Esophagus mucosa (tissue), 1 donor: Measurements from ENCODE around the gene KCNK4. TPM values are rescaled to one million over a fixed set of nuclear protein-coding genes. Genes with fewer than 3 reads are reported as not detected.
A peak's percentile ranks its signal among the peaks of the same experiment; 100 is the strongest.

Experiments
- ATAC-seq: fragments of 200-7000 bp; cut with Tn5 transposase; one replicate; pipeline ENCODE4 v1.9.1; 2020
- total RNA-seq: library from RNA; stranded (reverse); gene quantifications from one replicate; pipeline ENCODE4 v1.2.4, GENCODE V29; 2023
- donor health status: DM: yes; HTN: yes; CAD: no.

KCNK4 gene
- total RNA-seq, 1 donor from 2014 or later, result not detected

DNA sequence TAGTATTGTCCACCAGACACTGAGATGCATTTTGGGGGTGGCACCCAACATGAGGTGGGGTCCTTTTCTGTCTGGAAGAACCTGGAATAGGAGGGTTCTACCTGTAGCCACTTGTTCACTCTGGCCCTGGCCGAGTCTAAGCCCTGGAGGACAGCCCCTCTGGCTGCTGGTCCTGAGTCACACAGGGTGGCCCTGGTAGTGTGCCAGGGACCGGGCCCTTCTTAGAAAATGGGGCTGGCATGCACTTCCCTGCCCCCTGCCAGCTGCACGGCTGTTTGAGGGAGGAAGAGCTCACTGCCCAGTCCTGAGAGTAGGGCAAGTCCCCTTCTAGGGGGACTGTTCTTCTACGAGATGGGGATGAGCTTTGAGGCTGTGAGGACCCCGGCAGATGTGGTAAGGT is 37.6 kb upstream of the KCNK4 start:
- no peak for ATAC-seq

DNA sequence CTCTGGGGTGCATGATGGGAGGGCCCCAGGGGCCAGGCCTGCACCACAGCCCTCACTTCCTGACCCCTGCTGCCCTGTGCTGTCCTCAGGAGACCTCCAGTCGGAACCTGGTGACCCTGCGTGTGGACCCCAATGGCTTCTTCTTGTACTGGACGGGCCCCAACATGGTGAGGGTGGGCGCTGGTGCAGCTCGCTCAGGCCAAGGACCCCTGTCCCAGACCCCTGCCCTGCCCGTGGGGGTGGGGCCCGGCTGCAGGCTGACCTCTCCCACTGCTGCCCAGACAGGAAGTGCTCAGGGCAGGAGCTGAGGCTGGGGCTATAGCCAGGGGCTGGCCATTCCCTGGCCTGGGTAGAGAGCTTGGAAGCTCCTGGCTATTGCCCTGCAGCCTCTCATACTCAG is 36.8 kb upstream of the KCNK4 start:
- no peak for ATAC-seq

DNA sequence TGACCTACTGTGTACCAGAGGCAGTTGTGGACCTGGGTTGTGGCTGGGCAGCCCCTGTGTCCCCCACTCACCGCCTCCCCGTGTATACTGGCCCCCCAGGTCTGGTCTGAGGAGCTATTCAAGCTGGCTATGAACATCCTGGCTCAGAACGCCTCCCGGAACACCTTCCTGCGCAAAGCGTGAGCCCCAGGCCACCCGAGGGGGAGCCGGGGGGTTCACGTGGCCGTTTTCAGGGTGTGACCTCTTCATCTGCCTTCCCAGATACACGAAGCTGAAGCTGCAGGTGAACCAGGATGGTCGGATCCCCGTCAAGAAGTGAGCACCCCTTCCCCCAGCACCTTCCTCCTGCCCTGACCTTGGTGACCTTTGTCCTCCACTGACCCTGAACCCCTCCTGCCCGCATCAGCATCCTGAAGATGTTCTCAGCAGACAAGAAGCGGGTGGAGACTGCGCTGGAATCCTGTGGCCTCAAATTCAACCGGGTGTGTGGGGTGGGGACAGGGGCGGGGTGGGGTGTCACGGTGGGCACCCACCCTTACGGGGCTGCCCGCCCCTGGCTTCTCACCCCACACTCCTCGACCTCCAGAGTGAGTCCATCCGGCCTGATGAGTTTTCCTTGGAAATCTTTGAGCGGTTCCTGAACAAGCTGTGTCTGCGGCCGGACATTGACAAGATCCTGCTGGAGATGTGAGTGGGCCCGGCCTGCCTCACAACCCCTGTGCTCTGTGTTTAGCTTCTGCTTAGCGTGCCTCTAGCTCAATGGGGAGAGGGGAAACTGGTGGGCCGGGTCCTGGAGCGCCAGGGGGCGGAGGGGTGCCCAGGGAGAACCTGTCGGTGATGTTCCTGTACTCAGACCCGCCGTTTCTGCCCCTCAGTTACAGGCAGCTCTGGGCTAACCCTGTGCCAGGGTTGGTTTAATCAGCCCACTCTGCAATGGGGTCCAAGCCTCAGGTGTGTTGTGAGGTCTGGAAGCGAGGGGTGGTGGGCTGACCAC is 35.7 kb upstream of the KCNK4 start:
- no peak for ATAC-seq

DNA sequence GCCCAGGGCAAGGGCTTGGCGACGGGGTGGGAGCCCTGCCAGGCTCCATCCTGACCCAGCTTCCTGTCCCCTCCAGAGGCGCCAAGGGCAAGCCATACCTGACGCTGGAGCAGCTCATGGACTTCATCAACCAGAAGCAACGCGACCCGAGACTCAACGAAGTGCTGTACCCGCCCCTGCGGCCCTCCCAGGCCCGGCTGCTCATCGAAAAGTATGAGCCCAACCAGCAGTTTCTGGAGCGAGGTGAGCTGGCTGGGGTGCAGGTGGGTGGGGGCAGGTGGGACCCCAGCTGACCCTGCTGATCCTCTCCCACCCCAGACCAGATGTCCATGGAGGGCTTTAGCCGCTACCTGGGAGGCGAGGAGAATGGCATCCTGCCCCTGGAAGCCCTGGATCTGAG is 34.8 kb upstream of the KCNK4 start:
- no peak for ATAC-seq

DNA sequence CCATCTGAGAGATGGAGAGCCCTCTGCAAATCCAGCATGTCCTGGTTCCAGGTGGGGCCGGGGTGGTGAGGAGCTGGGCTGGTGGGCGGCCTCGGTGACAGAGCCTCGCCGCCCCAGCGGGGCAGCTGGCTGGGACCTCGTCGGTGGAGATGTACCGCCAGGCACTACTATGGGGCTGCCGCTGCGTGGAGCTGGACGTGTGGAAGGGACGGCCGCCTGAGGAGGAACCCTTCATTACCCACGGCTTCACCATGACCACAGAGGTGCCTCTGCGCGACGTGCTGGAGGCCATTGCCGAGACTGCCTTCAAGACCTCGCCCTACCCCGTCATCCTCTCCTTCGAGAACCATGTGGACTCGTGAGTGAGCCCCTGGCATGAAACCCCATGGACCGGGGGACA is 32.7 kb upstream of the KCNK4 start:
- ATAC-seq, result no peak

DNA sequence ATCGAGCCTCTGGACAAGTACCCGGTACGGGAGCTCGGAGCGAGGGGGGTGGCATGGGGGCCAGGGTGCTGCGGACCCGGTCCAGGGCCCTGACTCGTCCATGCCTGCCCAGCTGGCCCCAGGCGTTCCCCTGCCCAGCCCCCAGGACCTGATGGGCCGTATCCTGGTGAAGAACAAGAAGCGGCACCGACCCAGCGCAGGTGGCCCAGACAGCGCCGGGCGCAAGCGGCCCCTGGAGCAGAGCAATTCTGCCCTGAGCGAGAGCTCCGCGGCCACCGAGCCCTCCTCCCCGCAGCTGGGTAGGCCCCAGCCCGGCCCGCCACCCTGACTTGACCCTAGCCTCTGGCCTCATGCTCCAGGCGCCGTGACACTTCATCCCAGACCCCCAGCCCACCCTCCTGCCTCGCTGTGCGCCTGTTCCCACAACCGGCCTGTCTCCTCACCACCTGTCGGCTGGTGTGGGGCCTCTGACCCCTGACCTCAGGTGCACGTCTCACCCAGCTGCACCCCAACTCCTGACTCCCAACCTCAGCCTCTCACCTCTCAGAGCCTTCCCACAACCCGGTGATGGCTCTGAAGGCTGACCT is 32.1 kb upstream of the KCNK4 start:
- no peak for ATAC-seq

DNA sequence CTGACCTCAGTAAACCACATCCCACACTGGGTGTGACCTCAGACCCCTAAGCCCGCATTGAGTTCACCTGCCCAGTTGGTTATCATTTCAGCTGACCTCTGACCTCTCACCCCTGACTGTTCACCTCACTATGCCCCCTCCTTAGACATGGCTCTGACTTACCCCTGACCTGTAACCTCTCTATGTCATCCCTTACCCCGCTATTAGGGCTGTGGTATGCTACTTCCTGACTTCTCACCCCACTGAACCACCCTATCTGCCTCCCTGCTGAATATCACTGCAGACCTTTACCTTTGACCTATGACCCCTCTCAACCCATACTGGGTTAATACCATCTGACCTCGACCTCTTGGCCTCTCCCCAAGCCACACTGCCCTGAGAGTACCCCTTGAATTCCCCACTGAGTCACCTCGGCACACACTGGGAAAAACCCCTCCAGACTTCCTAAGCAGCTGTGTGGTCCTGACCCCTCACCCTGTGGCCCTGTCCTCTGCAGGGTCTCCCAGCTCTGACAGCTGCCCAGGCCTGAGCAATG is 31.5 kb upstream of the KCNK4 start:
- no peak for ATAC-seq

DNA sequence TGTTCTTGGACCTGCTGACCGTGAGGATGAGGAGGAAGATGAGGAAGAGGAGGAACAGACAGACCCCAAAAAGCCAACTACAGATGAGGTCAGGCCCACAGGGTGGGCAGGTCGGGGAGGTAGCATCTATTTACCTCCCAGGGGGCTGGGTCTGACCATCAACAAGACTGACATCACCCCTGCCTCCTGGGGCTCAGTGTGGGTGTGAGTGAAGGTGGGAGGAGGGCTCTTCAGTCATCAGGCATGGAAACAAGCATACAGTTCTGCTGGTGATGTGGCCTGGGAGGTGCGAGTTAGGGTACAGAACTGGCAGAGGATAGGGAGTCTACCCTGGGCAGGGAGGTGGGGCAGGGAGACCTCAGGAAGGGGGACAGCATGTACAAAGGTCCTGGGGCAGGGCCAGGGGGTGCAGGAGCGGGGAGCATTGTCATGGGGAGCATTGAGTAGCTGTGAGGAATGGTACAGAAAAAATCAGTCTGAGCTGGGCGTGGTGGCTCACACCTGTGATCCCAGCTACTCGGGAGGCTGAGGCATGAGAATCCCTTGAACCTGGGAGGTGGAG is 30.9 kb upstream of the KCNK4 start:
- ATAC-seq, result no peak

DNA sequence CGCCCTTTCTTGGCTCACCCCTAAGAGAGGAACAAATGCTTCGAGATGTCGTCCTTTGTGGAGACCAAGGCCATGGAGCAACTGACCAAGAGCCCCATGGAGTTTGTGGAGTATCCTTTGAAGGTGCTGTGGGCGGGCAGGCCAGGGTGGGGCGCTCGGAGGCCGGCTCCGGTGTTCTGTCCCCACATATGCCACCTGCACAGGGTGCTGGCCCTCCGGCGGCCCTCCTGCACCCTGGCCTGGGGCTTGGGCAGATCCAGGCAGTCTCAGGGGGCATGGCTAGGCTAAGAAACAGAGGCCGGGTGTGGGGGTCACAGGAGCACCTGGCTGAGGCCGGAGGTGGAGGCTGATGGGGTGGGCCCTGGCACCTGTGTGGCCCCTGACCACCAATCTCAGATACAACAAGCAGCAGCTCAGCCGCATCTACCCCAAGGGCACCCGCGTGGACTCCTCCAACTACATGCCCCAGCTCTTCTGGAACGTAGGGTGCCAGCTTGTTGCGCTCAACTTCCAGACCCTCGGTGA is 29.5 kb upstream of the KCNK4 start:
- ATAC-seq, result no peak

DNA sequence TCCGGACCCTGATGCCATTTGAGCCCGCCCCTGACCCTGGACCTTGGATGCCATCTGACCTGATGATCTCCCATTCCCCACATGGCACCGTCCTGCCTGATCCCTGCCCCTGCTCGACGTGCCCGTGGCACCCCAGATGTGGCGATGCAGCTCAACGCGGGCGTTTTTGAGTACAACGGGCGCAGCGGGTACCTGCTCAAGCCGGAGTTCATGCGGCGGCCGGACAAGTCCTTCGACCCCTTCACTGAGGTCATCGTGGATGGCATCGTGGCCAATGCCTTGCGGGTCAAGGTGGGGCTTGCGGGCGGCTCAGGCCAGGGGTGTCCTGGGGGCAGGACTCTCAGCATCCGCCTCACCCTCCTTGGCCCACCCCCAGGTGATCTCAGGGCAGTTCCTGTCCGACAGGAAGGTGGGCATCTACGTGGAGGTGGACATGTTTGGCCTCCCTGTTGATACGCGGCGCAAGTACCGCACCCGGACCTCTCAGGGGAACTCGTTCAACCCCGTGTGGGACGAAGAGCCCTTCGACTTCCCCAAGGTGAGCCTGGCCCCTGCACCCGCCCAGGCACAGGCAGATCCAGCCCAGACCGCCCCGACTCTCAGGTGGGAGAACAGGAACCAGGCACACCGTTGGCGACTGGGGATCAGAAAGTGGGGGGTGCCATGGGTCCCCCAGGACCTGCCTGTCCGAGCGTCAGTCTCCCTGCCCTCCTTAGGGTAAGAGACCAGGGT is 28.7 kb upstream of the KCNK4 start:
- no peak for ATAC-seq

DNA sequence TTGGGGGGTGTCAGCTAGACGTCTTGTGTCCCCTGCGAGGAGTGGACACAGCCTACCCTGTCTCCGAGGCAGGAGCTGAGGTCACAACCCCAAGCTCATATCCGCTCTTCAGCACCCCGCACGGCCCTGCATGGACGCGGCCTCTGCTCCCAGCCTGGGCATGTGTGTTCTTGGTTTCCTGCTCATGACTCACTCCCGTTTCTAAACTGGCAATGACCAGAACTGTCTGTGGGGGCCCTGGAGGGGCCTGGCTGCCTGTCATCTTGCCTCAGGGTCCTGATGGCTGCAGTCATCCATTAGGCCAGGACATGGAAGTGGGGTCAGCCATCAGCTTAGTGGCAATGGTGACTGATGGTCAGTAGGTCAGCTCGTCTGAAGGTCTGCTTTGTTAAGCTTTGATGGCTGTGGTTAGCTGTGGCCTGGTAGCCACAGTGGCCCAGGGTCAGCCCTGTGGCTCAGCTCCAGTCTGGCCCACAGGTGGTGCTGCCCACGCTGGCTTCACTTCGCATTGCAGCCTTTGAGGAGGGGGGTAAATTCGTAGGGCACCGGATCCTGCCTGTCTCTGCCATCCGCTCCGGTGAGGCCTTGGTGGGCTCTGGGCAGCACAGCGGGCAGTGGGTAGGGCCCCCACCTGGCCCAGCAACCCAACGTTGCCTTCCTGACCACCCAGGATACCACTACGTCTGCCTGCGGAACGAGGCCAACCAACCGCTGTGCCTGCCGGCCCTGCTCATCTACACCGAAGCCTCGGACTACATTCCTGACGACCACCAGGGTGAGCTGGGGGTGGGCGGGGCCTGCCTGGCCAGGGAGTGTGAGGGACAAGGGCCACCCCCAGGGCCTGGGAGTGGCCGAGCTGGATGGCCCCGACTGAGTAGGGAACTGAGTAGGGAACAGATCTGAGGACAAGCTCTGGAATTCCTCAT is 27.8 kb upstream of the KCNK4 start:
- no peak for ATAC-seq

DNA sequence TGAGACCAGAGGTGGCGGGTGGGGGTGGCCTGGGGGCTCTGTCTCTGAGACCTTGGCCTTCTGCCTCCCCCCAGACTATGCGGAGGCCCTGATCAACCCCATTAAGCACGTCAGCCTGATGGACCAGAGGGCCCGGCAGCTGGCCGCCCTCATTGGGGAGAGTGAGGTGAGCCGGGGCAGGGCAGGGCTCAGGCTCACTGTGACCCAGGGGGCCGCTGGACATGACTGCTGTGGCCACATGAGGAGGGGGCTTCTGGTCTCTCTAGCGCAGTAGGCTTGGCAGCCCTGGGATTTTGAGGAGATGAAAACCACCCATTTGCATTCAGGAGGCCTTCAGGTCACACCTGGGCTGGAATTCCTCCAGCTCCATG is 27.2 kb upstream of the KCNK4 start:
- no peak for ATAC-seq

DNA sequence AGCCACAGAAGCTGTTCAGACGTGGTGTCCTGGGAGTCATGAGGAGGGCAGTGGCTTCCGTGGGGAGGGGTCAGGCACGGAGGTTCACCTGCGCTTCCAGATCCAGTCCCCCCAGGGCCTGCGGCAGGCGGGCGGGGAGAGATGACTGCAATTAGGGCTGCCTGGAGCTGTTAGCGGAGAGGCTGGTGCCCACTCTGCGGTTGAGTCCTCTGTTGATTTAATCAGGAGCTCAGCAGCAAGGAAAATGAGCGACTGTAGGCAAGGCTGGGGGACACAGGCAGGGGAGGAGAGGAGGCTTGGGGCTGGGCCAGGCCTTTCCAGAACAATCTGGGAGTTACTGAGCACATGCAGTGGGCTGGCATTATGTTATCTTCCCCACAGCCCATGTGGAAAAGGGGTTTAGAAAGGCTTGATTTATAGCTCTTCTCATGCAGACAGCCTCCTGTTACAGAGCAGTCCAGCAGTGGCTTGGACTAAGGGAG is 26.7 kb upstream of the KCNK4 start:
- no peak for ATAC-seq

DNA sequence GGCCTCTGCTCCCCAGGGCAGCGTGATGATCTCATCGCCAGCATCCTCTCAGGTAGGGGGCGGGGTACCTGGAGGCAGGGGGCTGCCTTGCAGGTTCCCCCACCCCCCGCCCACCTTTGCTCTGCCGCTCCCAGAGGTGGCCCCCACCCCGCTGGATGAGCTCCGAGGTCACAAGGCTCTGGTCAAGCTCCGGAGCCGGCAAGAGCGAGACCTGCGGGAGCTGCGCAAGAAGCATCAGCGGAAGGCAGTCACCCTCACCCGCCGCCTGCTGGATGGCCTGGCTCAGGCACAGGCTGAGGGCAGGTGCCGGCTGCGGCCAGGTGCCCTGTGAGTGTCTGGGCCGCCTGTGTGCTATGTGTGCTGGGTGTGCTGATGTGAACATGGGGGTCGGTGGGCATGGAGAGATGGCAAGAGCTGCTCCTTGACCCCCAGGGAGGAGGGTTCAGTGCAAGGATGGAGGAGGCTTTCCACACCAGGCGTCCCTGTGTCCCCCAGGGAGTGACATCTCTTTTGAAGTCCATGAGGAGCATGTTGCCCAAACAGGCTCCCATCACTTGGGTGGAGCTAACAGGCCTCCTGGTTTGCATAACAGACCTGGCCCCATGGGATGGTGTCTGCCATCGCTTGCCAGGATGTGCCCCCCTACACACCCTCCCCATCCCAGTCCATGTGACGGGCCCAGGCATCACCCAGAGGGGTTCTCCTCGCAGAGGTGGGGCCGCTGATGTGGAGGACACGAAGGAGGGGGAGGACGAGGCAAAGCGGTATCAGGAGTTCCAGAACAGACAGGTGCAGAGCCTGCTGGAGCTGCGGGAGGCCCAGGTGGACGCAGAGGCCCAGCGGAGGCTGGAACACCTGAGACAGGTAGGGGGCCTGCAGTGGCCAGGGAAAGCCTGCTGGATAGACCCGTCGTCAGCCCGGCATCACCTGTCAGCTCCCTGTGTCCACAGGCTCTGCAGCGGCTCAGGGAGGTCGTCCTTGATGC is 25.6 kb upstream of the KCNK4 start:
- ATAC-seq, result no peak

DNA sequence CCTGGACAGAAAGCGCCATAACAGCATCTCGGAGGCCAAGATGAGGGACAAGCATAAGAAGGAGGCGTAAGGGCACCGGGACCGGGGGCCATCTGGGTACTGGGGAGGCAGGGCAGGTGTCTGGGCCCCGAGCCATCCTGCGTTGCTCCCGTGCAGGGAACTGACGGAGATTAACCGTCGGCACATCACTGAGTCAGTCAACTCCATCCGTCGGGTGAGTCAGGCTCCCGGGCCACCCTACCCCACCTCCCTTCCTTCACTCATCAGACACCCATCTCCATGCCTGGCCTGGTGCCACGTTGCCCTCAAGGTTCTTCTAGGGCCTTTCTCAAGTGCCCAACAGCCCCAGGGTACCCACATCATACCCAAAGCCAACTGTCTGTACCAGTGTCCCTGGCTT is 24.8 kb upstream of the KCNK4 start:
- ATAC-seq, result no peak

DNA sequence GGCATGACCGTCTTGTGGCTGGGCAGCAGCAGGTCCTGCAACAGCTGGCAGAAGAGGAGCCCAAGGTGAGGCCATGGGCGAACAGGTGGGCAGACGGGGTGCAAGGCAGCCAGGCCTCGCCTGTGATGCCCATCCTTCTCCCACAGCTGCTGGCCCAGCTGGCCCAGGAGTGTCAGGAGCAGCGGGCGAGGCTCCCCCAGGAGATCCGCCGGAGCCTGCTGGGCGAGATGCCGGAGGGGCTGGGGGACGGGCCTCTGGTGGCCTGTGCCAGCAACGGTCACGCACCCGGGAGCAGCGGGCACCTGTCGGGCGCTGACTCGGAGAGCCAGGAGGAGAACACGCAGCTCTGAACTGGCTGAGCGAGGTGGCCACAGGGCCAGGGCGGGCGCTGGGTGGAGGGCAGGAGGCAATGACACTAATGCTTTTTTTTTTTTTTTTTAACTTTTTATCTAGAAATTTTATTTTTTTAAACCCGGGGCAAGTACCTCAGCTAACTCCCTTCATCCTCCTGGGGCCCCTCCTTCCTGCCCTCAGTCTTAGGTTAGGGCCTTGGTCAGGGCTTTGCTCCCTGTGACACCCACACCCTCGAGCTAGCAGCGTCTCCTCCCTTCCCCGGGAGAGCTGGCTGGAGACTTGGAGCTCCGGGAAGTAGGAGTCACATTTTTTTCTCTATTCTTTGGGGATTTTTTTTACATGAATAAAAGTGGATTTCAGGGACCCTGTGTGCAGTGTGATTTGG is 23.7 kb upstream of the KCNK4 start:
- ATAC-seq, result peak; percentile 36

DNA sequence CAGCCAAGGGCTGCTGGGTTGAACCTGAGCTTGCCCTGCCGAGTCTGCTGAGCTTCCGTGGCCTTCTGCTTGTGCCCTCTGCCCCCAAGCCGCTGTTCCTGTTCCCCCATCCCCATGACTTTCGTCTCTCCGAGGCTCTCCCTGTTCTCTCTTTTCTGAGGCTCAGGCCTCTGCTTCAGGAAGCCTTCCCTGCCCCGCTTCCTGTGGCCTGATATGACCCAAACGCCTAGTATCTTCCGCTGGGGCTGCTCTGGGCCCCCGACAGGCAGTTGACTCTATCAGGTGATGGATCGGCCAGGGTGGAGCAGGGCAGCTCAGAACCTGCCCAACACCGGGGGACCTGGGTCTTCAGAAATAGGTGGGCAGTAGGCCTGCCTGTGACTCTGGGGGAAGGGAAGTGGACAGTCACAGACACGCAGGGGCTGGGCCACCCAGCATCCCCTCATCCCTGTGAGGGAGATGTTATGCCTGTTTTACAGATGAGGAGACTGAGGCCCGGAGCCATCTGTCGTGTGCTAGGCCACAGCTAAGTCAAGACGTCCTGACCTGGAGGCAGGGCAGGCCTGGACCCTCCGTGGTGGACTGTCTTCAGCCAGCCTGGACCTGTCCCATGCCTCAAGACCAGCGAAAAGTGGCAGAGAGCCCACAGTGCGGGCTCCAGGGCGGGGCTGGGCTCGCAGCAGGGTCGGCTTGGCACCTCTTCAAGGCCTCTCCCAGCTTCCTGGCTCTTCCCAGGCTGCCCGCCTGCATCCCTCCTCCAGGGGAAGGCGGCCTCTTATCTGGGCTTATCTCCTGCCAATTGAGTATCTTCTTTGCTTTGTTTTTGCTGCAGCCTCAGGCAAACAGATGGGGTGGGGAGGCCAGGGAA is 22.8 kb upstream of the KCNK4 start:
- no peak for ATAC-seq

DNA sequence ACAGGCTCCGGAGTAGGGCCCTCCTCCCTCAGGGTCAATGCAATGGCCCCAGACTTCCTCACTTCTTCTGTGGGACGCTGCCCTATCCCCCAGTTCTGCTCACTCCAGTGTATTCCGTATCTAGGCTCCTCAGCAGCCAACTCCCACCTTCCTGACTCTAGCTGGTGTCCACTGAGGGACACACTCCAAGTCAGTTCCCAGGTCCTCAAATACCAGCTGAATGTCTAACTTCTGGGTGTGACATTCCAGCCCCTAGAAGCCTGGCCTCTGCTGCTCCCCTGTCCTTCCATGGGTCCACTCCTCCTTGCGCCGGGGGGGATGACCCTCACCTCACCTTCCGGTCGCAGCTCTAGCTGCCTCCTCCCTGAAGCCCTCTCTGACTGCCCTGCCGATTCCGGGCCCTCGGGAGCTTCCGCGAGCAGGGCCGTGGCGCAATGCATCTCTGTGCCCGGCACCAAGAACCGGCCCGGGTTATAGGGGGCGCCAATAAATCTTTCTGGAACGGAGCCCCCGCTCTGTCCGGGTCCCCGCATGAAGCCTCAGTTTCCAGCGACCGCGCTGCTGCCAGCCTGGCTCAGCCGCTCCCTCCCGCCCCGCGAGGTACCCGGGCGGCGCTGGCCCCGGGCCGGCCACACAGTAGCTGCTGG is 22.1 kb upstream of the KCNK4 start:
- ATAC-seq, result peak; percentile 1
